Uterus (tissue), 2 donors: ENCODE results near the gene RGS2.

Experiments used
- POLR2A ChIP-seq, 2 donors: fragments of 450-650 bp; IDR thresholded peaks; one replicate each; pipeline ENCODE4 v1.6.1; 2016; ENCODE audit warnings: antibody characterized with exemption in 2 of 2, mild to moderate bottlenecking in 1 of 2, moderate library complexity in 1 of 2
- TF ChIP-seq, protein P1 (sequence below), 4 experiments: fragments of 200-600 bp in 2 of 4; fragments of 450-650 bp in 2 of 4; sonication (generic) in 2 of 4; IDR thresholded peaks; one replicate each; pipeline ENCODE4 v1.5.1; 2016 to 2019; ENCODE audit warnings: antibody characterized with exemption in 4 of 4, mild to moderate bottlenecking in 2 of 4, moderate library complexity in 1 of 4

DNA sequence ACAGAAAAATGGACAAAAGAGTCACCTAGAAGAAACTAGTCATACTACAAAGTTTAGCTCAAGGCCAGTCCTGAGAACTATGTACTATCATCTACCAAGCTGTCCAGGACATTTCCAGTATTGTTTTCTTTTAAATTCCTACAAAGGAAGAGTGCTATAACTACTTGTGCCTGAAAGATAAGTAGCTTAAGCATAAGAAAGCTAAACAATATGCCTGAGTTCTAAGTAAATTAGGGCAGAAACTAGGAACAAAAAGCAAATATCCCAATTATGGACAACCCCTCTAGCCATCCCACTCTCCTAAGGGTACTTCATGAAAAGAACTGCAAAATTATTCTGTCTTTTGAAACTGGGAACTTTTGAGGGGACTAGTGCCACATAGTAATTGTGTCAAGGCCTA is 5.3 kb upstream of the RGS2 start:
- TF ChIP-seq, protein P1, sequence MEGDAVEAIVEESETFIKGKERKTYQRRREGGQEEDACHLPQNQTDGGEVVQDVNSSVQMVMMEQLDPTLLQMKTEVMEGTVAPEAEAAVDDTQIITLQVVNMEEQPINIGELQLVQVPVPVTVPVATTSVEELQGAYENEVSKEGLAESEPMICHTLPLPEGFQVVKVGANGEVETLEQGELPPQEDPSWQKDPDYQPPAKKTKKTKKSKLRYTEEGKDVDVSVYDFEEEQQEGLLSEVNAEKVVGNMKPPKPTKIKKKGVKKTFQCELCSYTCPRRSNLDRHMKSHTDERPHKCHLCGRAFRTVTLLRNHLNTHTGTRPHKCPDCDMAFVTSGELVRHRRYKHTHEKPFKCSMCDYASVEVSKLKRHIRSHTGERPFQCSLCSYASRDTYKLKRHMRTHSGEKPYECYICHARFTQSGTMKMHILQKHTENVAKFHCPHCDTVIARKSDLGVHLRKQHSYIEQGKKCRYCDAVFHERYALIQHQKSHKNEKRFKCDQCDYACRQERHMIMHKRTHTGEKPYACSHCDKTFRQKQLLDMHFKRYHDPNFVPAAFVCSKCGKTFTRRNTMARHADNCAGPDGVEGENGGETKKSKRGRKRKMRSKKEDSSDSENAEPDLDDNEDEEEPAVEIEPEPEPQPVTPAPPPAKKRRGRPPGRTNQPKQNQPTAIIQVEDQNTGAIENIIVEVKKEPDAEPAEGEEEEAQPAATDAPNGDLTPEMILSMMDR (IDR thresholded peaks at IDR 0.05) = no peak
- TF ChIP-seq POLR2A (IDR thresholded peaks at IDR 0.05) = no peak
